Muscle of leg (tissue), 11 donors: ENCODE results near the gene SHKBP1. TPM values are rescaled to one million over a fixed set of nuclear protein-coding genes. Genes with fewer than 3 reads are reported as not detected.
"Not testable (repeated sequence)": the region's sequence is repeated elsewhere in the genome, so short reads cannot be mapped to it uniquely, and the experiment has no call there.

Experiments
- DNase-seq: peaks from one replicate; pipeline ENCODE4 v3.0.0; 2013
- H3K27ac ChIP-seq: one replicate; pipeline ENCODE4 v1.5.1; 2013; ENCODE audit warnings: mild to moderate bottlenecking, low read length, control low read depth
- H3K27me3 ChIP-seq: one replicate; pipeline ENCODE4 v1.6.1; 2013; ENCODE audit warnings: low read length; ENCODE audit not compliant: control insufficient read depth, insufficient read depth
- H3K36me3 ChIP-seq: one replicate; pipeline ENCODE4 v1.6.1; 2013; ENCODE audit warnings: low read length; ENCODE audit not compliant: control insufficient read depth, insufficient read depth
- H3K4me1 ChIP-seq: one replicate; pipeline ENCODE4 v1.6.1; 2013; ENCODE audit warnings: low read length; ENCODE audit not compliant: control insufficient read depth, insufficient read depth
- H3K4me3 ChIP-seq: one replicate; pipeline ENCODE4 v1.5.1; 2013; ENCODE audit warnings: low read length, control low read depth
- H3K9me3 ChIP-seq: replicated peaks from 2 replicates; pipeline ENCODE4 v1.6.1; 2013; ENCODE audit warnings: low read depth, low read length; ENCODE audit not compliant: control insufficient read depth
- WGBS: methylation state at CpG from one replicate; pipeline ENCODE4 v1.1.5; 2013; ENCODE audit warnings: missing lambda C conversion rate; ENCODE audit not compliant: insufficient coverage; 5-methylcytosine and 5-hydroxymethylcytosine counted together
- polyA plus RNA-seq, 8 donors: library from polyadenylated mRNA; unstranded; fragments of 120-200 nt; gene quantifications; one replicate each; pipeline versions ENCODE4 v1.2.1 to v1.2.3, GENCODE V29; 2013; ENCODE audit warnings: inconsistent platforms in 1 of 8, low replicate concordance in 1 of 8; ENCODE audit not compliant: insufficient read length in 8 of 8, insufficient read depth in 1 of 8
- total RNA-seq: library from RNA; stranded (reverse); fragments of 120-200 nt; gene quantifications from one replicate; pipeline ENCODE4 v1.2.4, GENCODE V29; 2013

Gene SHKBP1
- total and polyA plus RNA-seq, 9 donors: 8.2 to 29.8 (median 21.3) TPM

- WGBS: 50% methylated on average over 3 of the region's 4 CpGs
These were observed 37.6 kb upstream of the SHKBP1 start for GRCh38 chr19:40539070-40539469.

GRCh38 chr19:40542202-40542859 is 34.3 kb upstream of the SHKBP1 start:
- WGBS: 34% methylated on average over 3 of the region's 6 CpGs
- no peaks in the 10 kb centered on the region for H3K36me3 ChIP-seq
- peaks cover 4% of the 10 kb centered on the region for H3K27me3 ChIP-seq
- peaks cover 12% of the 10 kb centered on the region for H3K4me1 ChIP-seq
- H3K9me3 ChIP-seq: peaks cover 3% of the 10 kb centered on the region
- DNase-seq: peak; percentile 72
- H3K4me3 ChIP-seq: no peak overlapping the region
- no peak overlapping the region for H3K27ac ChIP-seq

More at GRCh38 chr19:40539070-40539469, 37.6 kb upstream of the SHKBP1 start:
- H3K4me3 ChIP-seq: no peak overlapping the region
- no peaks in the 10 kb centered on the region for H3K9me3 ChIP-seq
- H3K27ac ChIP-seq: no peak overlapping the region
- H3K27me3 ChIP-seq: peaks cover 8% of the 10 kb centered on the region
- H3K36me3 ChIP-seq: no peaks in the 10 kb centered on the region
- peaks cover 12% of the 10 kb centered on the region for H3K4me1 ChIP-seq
- DNase-seq: no peak

GRCh38 chr19:40543029-40543597 is 33.6 kb upstream of the SHKBP1 start:
- H3K4me1 ChIP-seq: peaks cover 12% of the 10 kb centered on the region
- 90% methylated on average over 3 of the region's 6 CpGs for WGBS
- H3K4me3 ChIP-seq: no peak overlapping the region
- H3K9me3 ChIP-seq: peaks cover 3% of the 10 kb centered on the region
- no peak for DNase-seq
- H3K27ac ChIP-seq: no peak overlapping the region
- peaks cover 4% of the 10 kb centered on the region for H3K27me3 ChIP-seq
- H3K36me3 ChIP-seq: no peaks in the 10 kb centered on the region

- DNase-seq, H3K27ac ChIP-seq, H3K9me3 ChIP-seq, H3K36me3 ChIP-seq, H3K4me3 ChIP-seq: not testable (repeated sequence)
- H3K27me3 ChIP-seq: peaks cover 18% of the 10 kb centered on the region
- no CpG with 5 or more reads among the region's 3 CpGs for WGBS
- H3K4me1 ChIP-seq: peaks cover 12% of the 10 kb centered on the region
These were observed 30.4 kb upstream of the SHKBP1 start for GRCh38 chr19:40546153-40546841.

- not testable (repeated sequence) for H3K36me3 ChIP-seq, H3K9me3 ChIP-seq, H3K27ac ChIP-seq, H3K4me3 ChIP-seq, DNase-seq
- no CpG with 5 or more reads among the region's 4 CpGs for WGBS
- H3K4me1 ChIP-seq: peaks cover 11% of the 10 kb centered on the region
- H3K27me3 ChIP-seq: peaks cover 18% of the 10 kb centered on the region
These were observed 29.5 kb upstream of the SHKBP1 start for GRCh38 chr19:40547190-40547589.

- Histone ChIP-seq H3K9me3 (peaks cover 3% of the 10 kb centered on the region), H3K36me3 (no peaks in the 10 kb centered on the region), H3K4me3 (no peak overlapping the region), H3K27me3 (peaks cover 21% of the 10 kb centered on the region), H3K4me1 (peaks cover 4% of the 10 kb centered on the region), H3K27ac (no peak overlapping the region)
- DNase-seq: peak; percentile 80
- no CpG with 5 or more reads among the region's 1 CpG for WGBS
These were observed 28.8 kb upstream of the SHKBP1 start for GRCh38 chr19:40547836-40548235.

GRCh38 chr19:40549007-40549708 is 27.5 kb upstream of the SHKBP1 start:
- H3K27me3 ChIP-seq: peaks cover 31% of the 10 kb centered on the region
- peaks cover 3% of the 10 kb centered on the region for H3K9me3 ChIP-seq
- WGBS: 5% methylated on average over 32 of the region's 43 CpGs
- no peak overlapping the region for H3K27ac ChIP-seq
- H3K4me3 ChIP-seq: no peak overlapping the region
- no peaks in the 10 kb centered on the region for H3K36me3 ChIP-seq
- peaks cover 5% of the 10 kb centered on the region for H3K4me1 ChIP-seq
- DNase-seq: peak; percentile 47

- no peak overlapping the region for H3K27ac ChIP-seq
- H3K27me3 ChIP-seq: peaks cover 44% of the 10 kb centered on the region
- H3K4me1 ChIP-seq: peaks cover 10% of the 10 kb centered on the region
- no peak for DNase-seq
- no peaks in the 10 kb centered on the region for H3K36me3 ChIP-seq
- peaks cover 3% of the 10 kb centered on the region for H3K9me3 ChIP-seq
- WGBS: 90% methylated on average over 2 of the region's 4 CpGs
- H3K4me3 ChIP-seq: no peak overlapping the region
These were observed 25.7 kb upstream of the SHKBP1 start for GRCh38 chr19:40550951-40551350.

GRCh38 chr19:40552848-40553247 is 23.8 kb upstream of the SHKBP1 start:
- peaks cover 10% of the 10 kb centered on the region for H3K4me1 ChIP-seq
- no peak overlapping the region for H3K4me3 ChIP-seq
- no peaks in the 10 kb centered on the region for H3K36me3 ChIP-seq
- DNase-seq: no peak
- WGBS: 100% methylated on average over 2 of the region's 3 CpGs
- H3K27me3 ChIP-seq: peaks cover 46% of the 10 kb centered on the region
- no peaks in the 10 kb centered on the region for H3K9me3 ChIP-seq
- no peak overlapping the region for H3K27ac ChIP-seq
